Dedifferentiated amniotic fluid mesenchymal stem cell (primary cell): ENCODE data around the gene FLNB.

ENCODE experiments used
- DNase-seq: peaks from one replicate; pipeline ENCODE4 v3.0.0-alpha.2; 2016; ENCODE audit errors: extremely low spot score

Gene FLNB

GRCh38 chr3:58074116-58074715, 66.0 kb downstream of the FLNB start:
- DNase-seq: no peak

- DNase-seq: no peak
Measured at GRCh38 chr3:58074997-58075396, 66.8 kb downstream of the FLNB start.

GRCh38 chr3:58077596-58078285, 69.5 kb downstream of the FLNB start:
- DNase-seq: no peak

GRCh38 chr3:58078610-58079009, 70.4 kb downstream of the FLNB start:
- no peak for DNase-seq

GRCh38 chr3:58079773-58080172, 71.6 kb downstream of the FLNB start:
- DNase-seq: no peak

GRCh38 chr3:58082047-58082446, 73.8 kb downstream of the FLNB start:
- DNase-seq: no peak

GRCh38 chr3:58084166-58084565, 75.9 kb downstream of the FLNB start:
- no peak for DNase-seq

- DNase-seq: no peak
Measured at GRCh38 chr3:58084788-58085543, 76.7 kb downstream of the FLNB start.

GRCh38 chr3:58085616-58086015, 77.4 kb downstream of the FLNB start:
- DNase-seq: no peak

GRCh38 chr3:58088501-58088900, 80.3 kb downstream of the FLNB start:
- DNase-seq: no peak

GRCh38 chr3:58090351-58090750, 82.1 kb downstream of the FLNB start:
- DNase-seq: no peak

GRCh38 chr3:58092521-58092920, 84.3 kb downstream of the FLNB start:
- no peak for DNase-seq

GRCh38 chr3:58093574-58094195, 85.5 kb downstream of the FLNB start:
- DNase-seq: no peak

- DNase-seq: no peak
Measured at GRCh38 chr3:58094657-58095056, 86.4 kb downstream of the FLNB start.

- DNase-seq: no peak
Measured at GRCh38 chr3:58095603-58096138, 87.4 kb downstream of the FLNB start.

- no peak for DNase-seq
Measured at GRCh38 chr3:58098531-58098930, 90.3 kb downstream of the FLNB start.

GRCh38 chr3:58099865-58100264, 91.6 kb downstream of the FLNB start:
- DNase-seq: no peak

GRCh38 chr3:58101499-58102389, 93.5 kb downstream of the FLNB start:
- DNase-seq: no peak

- DNase-seq: no peak
Measured at GRCh38 chr3:58102390-58102750, 94.1 kb downstream of the FLNB start.

GRCh38 chr3:58102976-58103451, 94.8 kb downstream of the FLNB start:
- DNase-seq: no peak

GRCh38 chr3:58104151-58104550, 95.9 kb downstream of the FLNB start:
- DNase-seq: no peak
